ENCODE data around the gene SLCO1B1. TPM values are rescaled to one million over a fixed set of nuclear protein-coding genes. Genes with fewer than 3 reads are reported as not detected.
"Not testable (repeated sequence)": the region's sequence is repeated elsewhere in the genome, so short reads cannot be mapped to it uniquely, and the experiment has no call there.

The SLCO1B1 gene
- not detected in 3 replicates for total RNA-seq
- long read RNA-seq, partial matches to known transcripts, result 1 of 1 reads
- long read RNA-seq, other reads (novel, unspliced or antisense), result 0 of 1 reads

- Mint-ChIP-seq H3K4me1 (ENCODE audit: low read depth) (no peaks in the 10 kb centered on the region), H3K27ac (ENCODE audit: unreplicated experiment) (no peak within 1 kb of the TSS), H3K27me3 (ENCODE audit: low read depth) (peaks cover 4% of the 10 kb centered on the region), H3K36me3 (ENCODE audit: low read depth) (peaks cover 2% of the 10 kb centered on the region), H3K9me3 (ENCODE audit: low read depth) (peaks cover 8% of the 10 kb centered on the region), H3K4me3 (ENCODE audit: unreplicated experiment) (no peak within 1 kb of the TSS)
- no peak for DNase-seq (ENCODE audit: low spot score)
- no peak for TF ChIP-seq CTCF (IDR thresholded peaks at IDR 0.05)
Measured at GRCh38 chr12:21130998-21131397, at the start of gene SLCO1B1. Gene SLCO1B1, plus strand, starts transcription at chr12:21131194. Its CDS starts 10,381 bp downstream, at chr12:21141575.

GRCh38 chr12:21084753-21085152 lies 46.2 kb upstream of the SLCO1B1 start:
- not testable (repeated sequence) for H3K4me3 Mint-ChIP-seq (ENCODE audit: unreplicated experiment); H3K27me3 Mint-ChIP-seq (ENCODE audit: low read depth); H3K4me1 Mint-ChIP-seq (ENCODE audit: low read depth); DNase-seq (ENCODE audit: low spot score); H3K27ac Mint-ChIP-seq (ENCODE audit: unreplicated experiment); H3K36me3 Mint-ChIP-seq (ENCODE audit: low read depth)
- H3K9me3 Mint-ChIP-seq (ENCODE audit: low read depth), result peaks cover 14% of the 10 kb centered on the region

GRCh38 chr12:21111732-21112131 lies 19.3 kb upstream of the SLCO1B1 start:
- Mint-ChIP-seq H3K4me1 (ENCODE audit: low read depth) (no peaks in the 10 kb centered on the region), H3K36me3 (ENCODE audit: low read depth) (no peaks in the 10 kb centered on the region), H3K27ac (ENCODE audit: unreplicated experiment) (no peak overlapping the region), H3K9me3 (ENCODE audit: low read depth) (no peaks in the 10 kb centered on the region), H3K27me3 (ENCODE audit: low read depth) (peaks cover 16% of the 10 kb centered on the region), H3K4me3 (ENCODE audit: unreplicated experiment) (no peak overlapping the region)
- no peak for DNase-seq (ENCODE audit: low spot score)
- TF ChIP-seq CTCF (IDR thresholded peaks at IDR 0.05), result no peak

GRCh38 chr12:21113266-21113665 lies 17.7 kb upstream of the SLCO1B1 start:
- no peaks in the 10 kb centered on the region for H3K36me3 Mint-ChIP-seq (ENCODE audit: low read depth)
- H3K9me3 Mint-ChIP-seq (ENCODE audit: low read depth), result no peaks in the 10 kb centered on the region

GRCh38 chr12:21117995-21118394 lies 13.0 kb upstream of the SLCO1B1 start:
- Mint-ChIP-seq H3K27ac (ENCODE audit: unreplicated experiment) (no peak overlapping the region), H3K4me1 (ENCODE audit: low read depth) (no peaks in the 10 kb centered on the region), H3K9me3 (ENCODE audit: low read depth) (peaks cover 2% of the 10 kb centered on the region), H3K4me3 (ENCODE audit: unreplicated experiment) (no peak overlapping the region), H3K27me3 (ENCODE audit: low read depth) (peaks cover 10% of the 10 kb centered on the region), H3K36me3 (ENCODE audit: low read depth) (no peaks in the 10 kb centered on the region)
- no peak for TF ChIP-seq CTCF (IDR thresholded peaks at IDR 0.05)
- no peak for DNase-seq (ENCODE audit: low spot score)

More at GRCh38 chr12:21113266-21113665, 17.7 kb upstream of the SLCO1B1 start:
- no peak for DNase-seq (ENCODE audit: low spot score)
- Mint-ChIP-seq H3K4me3 (ENCODE audit: unreplicated experiment) (no peak overlapping the region), H3K27me3 (ENCODE audit: low read depth) (peaks cover 13% of the 10 kb centered on the region), H3K4me1 (ENCODE audit: low read depth) (no peaks in the 10 kb centered on the region), H3K27ac (ENCODE audit: unreplicated experiment) (no peak overlapping the region)
- TF ChIP-seq CTCF (IDR thresholded peaks at IDR 0.05), result no peak

GRCh38 chr12:21118760-21119159 lies 12.2 kb upstream of the SLCO1B1 start:
- Mint-ChIP-seq H3K36me3 (ENCODE audit: low read depth) (no peaks in the 10 kb centered on the region), H3K4me1 (ENCODE audit: low read depth) (no peaks in the 10 kb centered on the region), H3K27me3 (ENCODE audit: low read depth) (peaks cover 11% of the 10 kb centered on the region), H3K27ac (ENCODE audit: unreplicated experiment) (no peak overlapping the region), H3K9me3 (ENCODE audit: low read depth) (peaks cover 2% of the 10 kb centered on the region), H3K4me3 (ENCODE audit: unreplicated experiment) (no peak overlapping the region)
- no peak for DNase-seq (ENCODE audit: low spot score)
- TF ChIP-seq CTCF (IDR thresholded peaks at IDR 0.05), result no peak

Data from chondrocyte (in vitro differentiated cells).